Cardiac muscle cell (in vitro differentiated cells and primary cell): ENCODE data around the gene ANKMY1. TPM values are rescaled to one million over a fixed set of nuclear protein-coding genes. Genes with fewer than 3 reads are reported as not detected.

Experiments used
- DNase-seq, 2 donors: peaks; one replicate each; pipeline versions ENCODE4 v3.0.0 to v3.0.0-alpha.2; 2010 to 2017; ENCODE audit warnings: low read depth in 1 of 2, low spot score in 1 of 2
- H3K27ac ChIP-seq: fragments of 200-600 bp; sonication (generic); 2 replicates; pipeline ENCODE4 v1.5.1; 2016
- H3K27me3 ChIP-seq: fragments of 200-600 bp; sonication (generic); 2 replicates; pipeline ENCODE4 v1.6.0; 2016; ENCODE audit warnings: control low read depth
- H3K36me3 ChIP-seq: fragments of 200-600 bp; sonication (generic); 2 replicates; pipeline ENCODE4 v1.5.1; 2016; ENCODE audit warnings: control low read depth
- H3K4me1 ChIP-seq: fragments of 200-600 bp; sonication (generic); 2 replicates; pipeline ENCODE4 v1.8.1; 2017; ENCODE audit warnings: low read depth, mild to moderate bottlenecking, mixed run types
- H3K4me3 ChIP-seq: fragments of 200-600 bp; sonication (generic); 2 replicates; pipeline ENCODE4 v1.5.1; 2016; ENCODE audit warnings: mild to moderate bottlenecking
- H3K9me3 ChIP-seq: fragments of 200-600 bp; sonication (generic); 2 replicates; pipeline ENCODE4 v1.5.1; 2017; ENCODE audit warnings: low read depth, mild to moderate bottlenecking, control low read depth
- polyA plus RNA-seq: library from polyadenylated mRNA; unstranded; fragments of >200 nt; fragmentation: Nextera tagmentation; extraction: Ambion mirVana; gene quantifications from 2 replicates; pipeline ENCODE4 v1.2.1, GENCODE V29; 2016
- total RNA-seq: library from RNA; depleted of rRNA; stranded (reverse); fragments of >200 nt; gene quantifications from 2 replicates; pipeline ENCODE4 v1.2.3, GENCODE V29; 2016
- TF ChIP-seq, protein P1 (sequence below): IDR thresholded peaks from 2 replicates; pipeline ENCODE4 v1.5.1; 2012; ENCODE audit warnings: low read depth, mild to moderate bottlenecking, low read length

The ANKMY1 gene
- total and polyA plus RNA-seq, 2 experiments from 2014 or later, result 7.6 to 10.8 TPM

DNA sequence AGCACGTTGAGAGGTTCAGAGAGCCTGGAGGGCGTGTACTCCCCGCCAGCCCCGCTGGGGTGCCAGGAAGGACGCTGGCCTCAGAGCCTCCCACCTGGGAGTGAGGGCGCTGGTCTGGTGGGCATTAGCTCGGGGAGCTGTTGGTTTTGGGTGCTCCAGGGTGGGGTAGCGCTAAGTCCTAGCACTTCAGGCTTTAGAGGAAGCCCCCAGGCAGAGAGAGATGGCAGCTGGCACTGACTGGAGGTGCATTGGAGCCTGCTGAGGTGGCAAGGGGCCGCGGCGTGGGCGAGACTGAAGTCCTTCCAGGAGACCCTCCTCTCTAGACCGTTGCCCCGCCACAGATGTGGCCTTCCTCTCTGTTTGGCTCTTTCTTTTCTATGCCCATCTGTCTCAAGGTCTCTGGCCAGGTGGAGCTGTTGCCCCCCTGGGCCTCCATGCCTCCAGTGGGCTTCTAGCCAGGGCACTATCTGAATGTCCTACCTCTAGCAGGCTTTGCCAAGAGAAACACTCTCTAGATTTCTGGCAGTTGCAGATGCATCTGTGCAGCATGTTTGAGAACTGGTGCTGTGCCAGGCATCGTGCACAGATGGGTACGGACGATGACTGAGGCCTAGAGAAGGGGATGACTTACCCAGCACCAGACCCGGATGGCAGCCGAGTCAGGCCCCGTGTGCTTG, 35.4 kb upstream of the ANKMY1 start:
- Histone ChIP-seq H3K4me1 (no peaks in the 10 kb centered on the region), H3K27me3 (no peaks in the 10 kb centered on the region), H3K27ac (no peak overlapping the region), H3K4me3 (no peak overlapping the region), H3K36me3 (peaks cover 14% of the 10 kb centered on the region), H3K9me3 (no peaks in the 10 kb centered on the region)
- DNase-seq, result no peak
- TF ChIP-seq, protein P1, sequence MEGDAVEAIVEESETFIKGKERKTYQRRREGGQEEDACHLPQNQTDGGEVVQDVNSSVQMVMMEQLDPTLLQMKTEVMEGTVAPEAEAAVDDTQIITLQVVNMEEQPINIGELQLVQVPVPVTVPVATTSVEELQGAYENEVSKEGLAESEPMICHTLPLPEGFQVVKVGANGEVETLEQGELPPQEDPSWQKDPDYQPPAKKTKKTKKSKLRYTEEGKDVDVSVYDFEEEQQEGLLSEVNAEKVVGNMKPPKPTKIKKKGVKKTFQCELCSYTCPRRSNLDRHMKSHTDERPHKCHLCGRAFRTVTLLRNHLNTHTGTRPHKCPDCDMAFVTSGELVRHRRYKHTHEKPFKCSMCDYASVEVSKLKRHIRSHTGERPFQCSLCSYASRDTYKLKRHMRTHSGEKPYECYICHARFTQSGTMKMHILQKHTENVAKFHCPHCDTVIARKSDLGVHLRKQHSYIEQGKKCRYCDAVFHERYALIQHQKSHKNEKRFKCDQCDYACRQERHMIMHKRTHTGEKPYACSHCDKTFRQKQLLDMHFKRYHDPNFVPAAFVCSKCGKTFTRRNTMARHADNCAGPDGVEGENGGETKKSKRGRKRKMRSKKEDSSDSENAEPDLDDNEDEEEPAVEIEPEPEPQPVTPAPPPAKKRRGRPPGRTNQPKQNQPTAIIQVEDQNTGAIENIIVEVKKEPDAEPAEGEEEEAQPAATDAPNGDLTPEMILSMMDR, result no peak

DNA sequence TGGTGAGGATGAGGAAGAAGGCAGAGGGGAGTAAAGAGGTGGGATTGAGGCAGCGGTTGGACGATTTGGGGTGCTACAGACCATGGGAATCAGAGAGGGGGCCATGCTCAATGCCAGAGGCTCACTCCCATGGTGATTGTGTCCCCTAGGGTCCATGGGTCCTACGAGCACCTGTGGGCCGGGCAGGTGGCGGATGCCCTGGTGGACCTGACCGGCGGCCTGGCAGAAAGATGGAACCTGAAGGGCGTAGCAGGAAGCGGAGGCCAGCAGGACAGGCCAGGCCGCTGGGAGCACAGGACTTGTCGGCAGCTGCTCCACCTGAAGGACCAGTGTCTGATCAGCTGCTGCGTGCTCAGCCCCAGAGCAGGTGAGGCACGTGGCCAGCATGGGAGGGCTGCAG, 34.0 kb upstream of the ANKMY1 start:
- no peak for DNase-seq
- H3K27ac ChIP-seq, result no peak overlapping the region
- no peaks in the 10 kb centered on the region for H3K9me3 ChIP-seq
- H3K4me1 ChIP-seq, result peaks cover 6% of the 10 kb centered on the region
- H3K4me3 ChIP-seq, result no peak overlapping the region
- peaks cover 14% of the 10 kb centered on the region for H3K36me3 ChIP-seq
- no peaks in the 10 kb centered on the region for H3K27me3 ChIP-seq
- TF ChIP-seq, protein P1, result no peak

DNA sequence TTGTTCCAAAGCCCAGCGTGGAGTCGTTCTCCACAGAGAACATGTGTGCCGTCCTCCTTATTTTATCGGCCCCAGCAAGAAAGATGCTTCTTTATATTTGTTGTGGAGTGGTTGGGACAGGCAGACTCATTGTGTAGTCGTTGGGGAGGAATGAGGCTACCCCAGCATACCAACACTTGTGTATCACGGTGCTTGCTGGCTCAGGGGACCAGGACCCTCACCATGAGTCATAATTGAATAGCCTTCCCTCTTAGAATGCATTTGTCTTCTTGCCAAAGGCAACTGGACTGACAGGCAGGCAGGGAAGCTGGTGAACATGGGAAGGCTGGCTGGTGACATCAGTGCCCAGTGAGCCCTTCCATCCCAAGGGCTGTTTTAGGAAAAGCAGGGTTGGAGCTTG, 33.4 kb upstream of the ANKMY1 start:
- H3K9me3 ChIP-seq, result no peaks in the 10 kb centered on the region
- H3K4me3 ChIP-seq, result no peak overlapping the region
- H3K36me3 ChIP-seq, result peaks cover 14% of the 10 kb centered on the region
- no peaks in the 10 kb centered on the region for H3K27me3 ChIP-seq
- no peak overlapping the region for H3K27ac ChIP-seq
- H3K4me1 ChIP-seq, result peaks cover 6% of the 10 kb centered on the region
- TF ChIP-seq, protein P1, result no peak
- DNase-seq, result no peak

DNA sequence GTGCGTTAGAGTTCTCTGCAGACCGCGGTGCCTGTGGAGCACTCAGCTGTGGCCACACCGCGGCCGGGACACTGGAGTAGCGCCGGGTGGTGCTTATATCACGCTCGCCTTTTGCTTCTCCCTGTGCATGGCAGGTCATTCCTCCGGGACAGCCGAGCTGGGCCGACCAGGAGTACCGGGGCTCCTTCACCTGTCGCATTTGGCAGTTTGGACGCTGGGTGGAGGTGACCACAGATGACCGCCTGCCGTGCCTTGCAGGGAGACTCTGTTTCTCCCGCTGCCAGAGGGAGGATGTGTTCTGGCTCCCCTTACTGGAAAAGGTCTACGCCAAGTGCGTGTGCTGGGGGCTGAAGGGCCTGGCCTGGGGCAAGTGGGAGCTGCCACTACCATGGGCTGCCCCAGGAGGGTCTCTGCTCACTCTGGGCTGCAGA, 32.9 kb upstream of the ANKMY1 start:
- H3K27me3 ChIP-seq, result no peaks in the 10 kb centered on the region
- H3K36me3 ChIP-seq, result peaks cover 11% of the 10 kb centered on the region
- TF ChIP-seq, protein P1, result no peak
- no peak for DNase-seq
- H3K4me3 ChIP-seq, result no peak overlapping the region
- H3K27ac ChIP-seq, result no peak overlapping the region
- H3K4me1 ChIP-seq, result peaks cover 6% of the 10 kb centered on the region
- H3K9me3 ChIP-seq, result no peaks in the 10 kb centered on the region

DNA sequence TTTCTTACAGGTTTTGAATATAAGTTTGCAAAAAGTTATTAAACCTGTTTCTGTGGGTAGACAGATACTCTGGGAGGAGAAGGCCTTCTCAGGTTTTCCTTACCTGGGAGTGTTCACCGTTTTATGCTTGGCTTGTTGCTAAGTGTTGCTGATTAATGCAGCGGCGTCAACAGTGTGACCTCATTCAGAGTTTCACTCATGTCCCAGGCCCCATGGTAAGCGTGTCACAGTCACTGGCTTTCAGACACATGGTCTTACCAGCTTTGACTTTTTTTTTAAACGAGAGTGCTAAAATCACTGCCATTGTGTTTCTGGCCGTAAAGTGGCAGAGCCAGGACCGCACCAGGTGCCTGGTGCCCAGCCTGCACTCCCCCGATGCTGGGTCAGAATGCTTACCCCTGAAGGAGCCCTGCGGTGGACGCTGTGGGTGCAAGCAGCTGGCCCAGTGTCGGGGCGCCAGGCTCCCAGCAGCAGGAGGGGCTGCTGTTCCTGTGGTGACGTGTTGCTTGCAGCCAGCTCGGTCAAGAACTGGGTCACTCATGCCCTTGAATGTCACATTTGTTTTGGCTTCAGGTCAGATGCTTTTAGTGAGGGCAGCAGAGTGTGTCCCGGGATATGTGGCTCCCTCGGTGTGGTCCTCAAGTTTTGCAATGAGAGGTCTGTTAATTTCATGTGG, 32.2 kb upstream of the ANKMY1 start:
- H3K27ac ChIP-seq, result no peak overlapping the region
- no peak for DNase-seq
- H3K27me3 ChIP-seq, result no peaks in the 10 kb centered on the region
- no peaks in the 10 kb centered on the region for H3K9me3 ChIP-seq
- peaks cover 11% of the 10 kb centered on the region for H3K36me3 ChIP-seq
- peaks cover 6% of the 10 kb centered on the region for H3K4me1 ChIP-seq
- no peak overlapping the region for H3K4me3 ChIP-seq
- TF ChIP-seq, protein P1, result no peak
